H9 (cell line): ENCODE measurements around the gene C15orf61. TPM values are rescaled to one million over a fixed set of nuclear protein-coding genes. Genes with fewer than 3 reads are reported as not detected.

Source experiments
- DNase-seq: peaks from one replicate; pipeline ENCODE4 v3.0.0-alpha.2; 2017
- H2AFZ ChIP-seq: one replicate; pipeline ENCODE4 v1.6.1; 2013; ENCODE audit warnings: mild to moderate bottlenecking, low read length, control low read depth, moderate library complexity
- H2AK5ac ChIP-seq: 2 replicates; pipeline ENCODE4 v1.6.1; 2013; ENCODE audit warnings: low read length, control low read depth, mixed read lengths; ENCODE audit not compliant: insufficient read length
- H2BK120ac ChIP-seq: one replicate; pipeline ENCODE4 v1.6.1; 2013; ENCODE audit warnings: low read depth, mild to moderate bottlenecking, low read length, control low read depth, inconsistent platforms; ENCODE audit not compliant: poor library complexity, severe bottlenecking
- H2BK12ac ChIP-seq: 2 replicates; pipeline ENCODE4 v1.6.1; 2013; ENCODE audit warnings: low read length, control low read depth, mixed read lengths, low read depth; ENCODE audit not compliant: insufficient read length
- H2BK15ac ChIP-seq: 2 replicates; pipeline ENCODE4 v1.6.1; 2013; ENCODE audit warnings: low read depth, low read length, control low read depth
- H2BK20ac ChIP-seq: one replicate; pipeline ENCODE4 v1.6.1; 2013; ENCODE audit warnings: low read depth, mild to moderate bottlenecking, low read length, control low read depth, inconsistent platforms; ENCODE audit not compliant: poor library complexity, severe bottlenecking
- H2BK5ac ChIP-seq: 2 replicates; pipeline ENCODE4 v1.6.1; 2013; ENCODE audit warnings: low read length, control low read depth, mixed read lengths; ENCODE audit not compliant: insufficient read length
- H3K14ac ChIP-seq: 2 replicates; pipeline ENCODE4 v1.6.1; 2013; ENCODE audit warnings: low read length, control low read depth; ENCODE audit not compliant: insufficient read depth
- H3K18ac ChIP-seq: 2 replicates; pipeline ENCODE4 v1.6.1; 2013; ENCODE audit warnings: low read depth, mild to moderate bottlenecking, mixed read lengths, low read length, control low read depth; ENCODE audit not compliant: insufficient read length
- H3K23ac ChIP-seq: 2 replicates; pipeline ENCODE4 v1.6.1; 2013; ENCODE audit warnings: low read length, control low read depth, mixed read lengths, low read depth; ENCODE audit not compliant: insufficient read length
- H3K23me2 ChIP-seq: 2 replicates; pipeline ENCODE4 v1.6.1; 2013; ENCODE audit warnings: low read depth, mild to moderate bottlenecking, mixed read lengths, low read length, control low read depth; ENCODE audit not compliant: insufficient read length, poor library complexity, severe bottlenecking
- H3K27ac ChIP-seq: 2 replicates; pipeline ENCODE4 v1.5.1; 2013; ENCODE audit warnings: low read length, control low read depth, mixed read lengths, low read depth; ENCODE audit not compliant: insufficient read length
- H3K27me3 ChIP-seq: 2 replicates; pipeline ENCODE4 v1.6.1; 2013; ENCODE audit warnings: low read length, control low read depth, inconsistent platforms; ENCODE audit not compliant: insufficient read depth
- H3K4ac ChIP-seq: 2 replicates; pipeline ENCODE4 v1.6.1; 2013; ENCODE audit warnings: low read depth, mild to moderate bottlenecking, control low read depth, inconsistent platforms, low read length, moderate library complexity
- H3K4me1 ChIP-seq: 2 replicates; pipeline ENCODE4 v1.6.1; 2013; ENCODE audit warnings: low read length, control low read depth, inconsistent platforms; ENCODE audit not compliant: insufficient read depth
- H3K4me2 ChIP-seq: 2 replicates; pipeline ENCODE4 v1.6.1; 2013; ENCODE audit warnings: low read length, control low read depth, mixed read lengths; ENCODE audit not compliant: insufficient read length, insufficient read depth
- H3K56ac ChIP-seq: 2 replicates; pipeline ENCODE4 v1.6.1; 2013; ENCODE audit warnings: low read depth, mild to moderate bottlenecking, mixed read lengths, low read length, control low read depth; ENCODE audit not compliant: insufficient read length
- H3K79me1 ChIP-seq: 2 replicates; pipeline ENCODE4 v1.6.1; 2013; ENCODE audit warnings: low read depth, mild to moderate bottlenecking, moderate library complexity, low read length, control low read depth, inconsistent platforms; ENCODE audit not compliant: insufficient read depth, poor library complexity, severe bottlenecking
- H3K79me2 ChIP-seq: 2 replicates; pipeline ENCODE4 v1.6.1; 2013; ENCODE audit warnings: low read length, control low read depth, inconsistent platforms; ENCODE audit not compliant: insufficient read depth
- H3K9ac ChIP-seq: 2 replicates; pipeline ENCODE4 v1.6.1; 2013; ENCODE audit warnings: low read length, control low read depth, mixed read lengths; ENCODE audit not compliant: insufficient read length; ENCODE audit errors: extremely low read depth
- H3K9me3 ChIP-seq: one replicate; pipeline ENCODE4 v1.6.1; 2013; ENCODE audit warnings: low read depth, low read length, inconsistent platforms; ENCODE audit not compliant: control insufficient read depth
- H3T11ph ChIP-seq: one replicate; pipeline ENCODE4 v1.6.1; 2013; ENCODE audit warnings: mild to moderate bottlenecking, low read length, control low read depth, inconsistent platforms
- H4K20me1 ChIP-seq: one replicate; pipeline ENCODE4 v1.6.1; 2013; ENCODE audit not compliant: control insufficient read depth, insufficient read length, insufficient read depth
- H4K5ac ChIP-seq: 2 replicates; pipeline ENCODE4 v1.6.1; 2013; ENCODE audit warnings: low read depth, mild to moderate bottlenecking, mixed read lengths, low read length, control low read depth; ENCODE audit not compliant: insufficient read length
- H4K8ac ChIP-seq: replicated peaks from 2 replicates; pipeline ENCODE4 v1.6.1; 2013; ENCODE audit warnings: low read length, control low read depth, mixed read lengths, low read depth; ENCODE audit not compliant: insufficient read length
- H4K91ac ChIP-seq: 2 replicates; pipeline ENCODE4 v1.6.1; 2013; ENCODE audit warnings: low read depth, mild to moderate bottlenecking, moderate library complexity, mixed read lengths, low read length, control low read depth; ENCODE audit not compliant: insufficient read length
- H3K27ac Mint-ChIP-seq, 3 experiments: 2 replicates in 2 of 3; 3 replicates in 1 of 3; pipeline ENCODE4 v1.8.0; 2020 to 2021; ENCODE audit warnings: mixed read lengths in 3 of 3, mild to moderate bottlenecking in 1 of 3, moderate library complexity in 1 of 3
- H3K27me3 Mint-ChIP-seq: 2 replicates; pipeline ENCODE4 v1.8.0; 2021; ENCODE audit warnings: low read depth, mild to moderate bottlenecking, moderate library complexity, mixed read lengths
- H3K36me3 Mint-ChIP-seq, 3 experiments: 2 replicates in 2 of 3; 3 replicates in 1 of 3; pipeline ENCODE4 v1.8.0; 2020 to 2021; ENCODE audit warnings: low read depth in 3 of 3, mixed read lengths in 3 of 3; ENCODE audit not compliant: insufficient read depth in 1 of 3
- H3K4me1 Mint-ChIP-seq, 2 experiments: 2 replicates each; pipeline ENCODE4 v1.8.0; 2020; ENCODE audit warnings: mixed read lengths in 2 of 2
- H3K4me3 Mint-ChIP-seq, 2 experiments: 2 replicates in 1 of 2; 3 replicates in 1 of 2; pipeline ENCODE4 v1.8.0; 2020 to 2021; ENCODE audit warnings: mild to moderate bottlenecking in 2 of 2, mixed read lengths in 2 of 2, moderate library complexity in 1 of 2
- H3K9me3 Mint-ChIP-seq, 2 experiments: 2 replicates in 1 of 2; 3 replicates in 1 of 2; pipeline ENCODE4 v1.8.0; 2020; ENCODE audit warnings: mild to moderate bottlenecking in 2 of 2, mixed read lengths in 2 of 2, moderate library complexity in 1 of 2
- WGBS: extraction: QIAGEN DNeasy Blood & Tissue Kit; methylation state at CpG from one replicate; pipeline ENCODE4 v1.1.7; 2013; ENCODE audit warnings: missing lambda C conversion rate, low lambda C conversion rate, mixed read lengths; ENCODE audit not compliant: insufficient read length; ENCODE audit errors: extremely low coverage; 5-methylcytosine and 5-hydroxymethylcytosine counted together
- total RNA-seq: library from RNA; stranded (reverse); gene quantifications from 2 replicates; pipeline ENCODE4 v1.2.1, GENCODE V29; 2021
- TF ChIP-seq, protein P1 (sequence below): fragments of 200-600 bp; sonication (generic); conservative IDR thresholded peaks from 3 replicates; pipeline ENCODE4 v1.8.0; 2021; ENCODE audit warnings: antibody characterized with exemption, mild to moderate bottlenecking

The C15orf61 gene
- total RNA-seq, 1 experiment from 2014 or later, result 2.6 TPM

DNA sequence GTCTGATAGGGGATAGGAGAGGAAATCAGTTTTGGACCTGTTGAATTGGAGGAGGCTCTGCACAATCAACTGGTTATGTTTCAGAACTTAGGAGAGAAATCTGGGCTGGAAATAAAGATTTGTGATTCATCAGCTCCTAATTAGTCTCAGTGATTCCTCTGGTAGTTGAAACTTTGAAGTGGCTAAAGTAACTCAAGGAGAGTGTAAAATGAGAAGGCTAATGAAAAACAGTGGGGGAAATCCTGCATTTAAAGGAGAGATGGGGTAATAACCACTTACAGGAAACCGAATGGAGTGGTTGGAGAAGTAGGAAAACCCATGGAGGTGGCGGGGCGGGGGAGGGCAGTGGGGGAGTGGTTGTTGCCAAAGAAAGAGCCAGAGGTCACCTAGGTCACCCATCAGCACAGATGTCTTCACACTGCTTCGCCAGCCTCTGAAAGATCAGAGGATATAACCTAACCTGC, 54.1 kb downstream of the C15orf61 start:
- Histone ChIP-seq H4K20me1 (no peaks in the 10 kb centered on the region), H3K56ac (no peak overlapping the region), H2BK15ac (no peak overlapping the region), H2BK12ac (no peak overlapping the region), H3K9me3 (no peaks in the 10 kb centered on the region), H3K14ac (no peak overlapping the region), H4K8ac (no peak overlapping the region), H3K9ac (no peak overlapping the region), H2BK20ac (no peak overlapping the region), H3K4me1 (no peaks in the 10 kb centered on the region; the same call in none of the 2 replicates), H3K27ac (no peak overlapping the region), H3K79me2 (no peaks in the 10 kb centered on the region), H3K4me2 (no peak overlapping the region), H3K23ac (no peak overlapping the region), H4K91ac (no peak overlapping the region), H3T11ph (no peak overlapping the region), H2BK5ac (no peak overlapping the region), H3K4ac (no peak overlapping the region), H2AK5ac (no peak overlapping the region), H2BK120ac (no peak overlapping the region), H3K79me1 (no peaks in the 10 kb centered on the region), H3K23me2 (no peaks in the 10 kb centered on the region), H4K5ac (no peak overlapping the region), H3K18ac (no peak overlapping the region), H2AFZ (no peak overlapping the region), H3K27me3 (no peaks in the 10 kb centered on the region)
- Mint-ChIP-seq H3K4me3 (no peak overlapping the region), H3K27me3 (no peaks in the 10 kb centered on the region), H3K9me3 (no peaks in the 10 kb centered on the region), H3K27ac (peak overlapping the region in 2 of 3 experiments; percentile 32 to 76; a peak in 2 of 7 replicates), H3K36me3 (no peaks in the 10 kb centered on the region), H3K4me1 (peaks cover 8 to 14% of the 10 kb centered on the region in 2 experiments)
- TF ChIP-seq, protein P1, sequence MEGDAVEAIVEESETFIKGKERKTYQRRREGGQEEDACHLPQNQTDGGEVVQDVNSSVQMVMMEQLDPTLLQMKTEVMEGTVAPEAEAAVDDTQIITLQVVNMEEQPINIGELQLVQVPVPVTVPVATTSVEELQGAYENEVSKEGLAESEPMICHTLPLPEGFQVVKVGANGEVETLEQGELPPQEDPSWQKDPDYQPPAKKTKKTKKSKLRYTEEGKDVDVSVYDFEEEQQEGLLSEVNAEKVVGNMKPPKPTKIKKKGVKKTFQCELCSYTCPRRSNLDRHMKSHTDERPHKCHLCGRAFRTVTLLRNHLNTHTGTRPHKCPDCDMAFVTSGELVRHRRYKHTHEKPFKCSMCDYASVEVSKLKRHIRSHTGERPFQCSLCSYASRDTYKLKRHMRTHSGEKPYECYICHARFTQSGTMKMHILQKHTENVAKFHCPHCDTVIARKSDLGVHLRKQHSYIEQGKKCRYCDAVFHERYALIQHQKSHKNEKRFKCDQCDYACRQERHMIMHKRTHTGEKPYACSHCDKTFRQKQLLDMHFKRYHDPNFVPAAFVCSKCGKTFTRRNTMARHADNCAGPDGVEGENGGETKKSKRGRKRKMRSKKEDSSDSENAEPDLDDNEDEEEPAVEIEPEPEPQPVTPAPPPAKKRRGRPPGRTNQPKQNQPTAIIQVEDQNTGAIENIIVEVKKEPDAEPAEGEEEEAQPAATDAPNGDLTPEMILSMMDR, result no peak
- no peak for DNase-seq
- no CpG with 5 or more reads among the region's 4 CpGs for WGBS
